Non-pigmented ciliary epithelial cell (primary cell): ENCODE data around the gene C3orf22.

Source experiments
- DNase-seq: peaks from one replicate; pipeline ENCODE4 v3.0.0-alpha.2; 2010; ENCODE audit warnings: low read depth

The C3orf22 gene

DNA sequence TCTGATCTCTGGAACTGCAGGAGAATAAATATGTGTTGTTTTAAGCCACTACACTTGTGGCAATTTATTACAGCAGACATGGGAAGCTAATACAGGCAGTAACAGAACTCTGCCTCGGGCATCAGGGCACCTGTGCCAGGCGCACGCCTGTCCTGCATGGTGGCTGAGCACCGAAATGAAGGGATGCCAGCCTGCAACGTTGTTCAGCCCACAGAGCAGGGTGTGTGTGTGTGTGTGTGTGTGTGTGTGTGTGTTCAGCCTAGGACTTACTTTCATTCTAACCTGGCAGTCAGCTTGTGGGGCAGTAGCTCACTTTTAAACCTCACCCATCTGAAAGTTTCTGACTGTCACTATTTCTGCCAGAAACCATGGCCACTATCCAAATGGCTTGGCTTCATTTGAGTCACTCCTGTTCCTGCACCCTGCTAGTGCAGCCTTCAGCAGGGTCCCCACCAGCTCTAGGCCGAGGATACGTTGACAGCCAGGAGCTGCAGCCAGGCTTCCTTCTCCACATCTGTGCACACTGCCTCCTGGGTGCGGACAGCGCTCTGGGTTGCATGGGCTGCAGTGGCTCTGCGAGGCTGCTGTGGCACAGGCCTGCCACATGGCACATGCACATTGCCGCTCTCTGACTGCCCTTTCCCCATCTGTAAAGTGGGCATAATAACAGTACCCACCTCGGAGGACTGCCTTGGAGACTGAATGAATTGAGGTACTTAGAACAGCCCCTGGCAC lies 45.6 kb downstream of the C3orf22 start:
- no peak for DNase-seq

GRCh38 chr3:126512026-126512425 lies 46.7 kb downstream of the C3orf22 start:
- no peak for DNase-seq

DNA sequence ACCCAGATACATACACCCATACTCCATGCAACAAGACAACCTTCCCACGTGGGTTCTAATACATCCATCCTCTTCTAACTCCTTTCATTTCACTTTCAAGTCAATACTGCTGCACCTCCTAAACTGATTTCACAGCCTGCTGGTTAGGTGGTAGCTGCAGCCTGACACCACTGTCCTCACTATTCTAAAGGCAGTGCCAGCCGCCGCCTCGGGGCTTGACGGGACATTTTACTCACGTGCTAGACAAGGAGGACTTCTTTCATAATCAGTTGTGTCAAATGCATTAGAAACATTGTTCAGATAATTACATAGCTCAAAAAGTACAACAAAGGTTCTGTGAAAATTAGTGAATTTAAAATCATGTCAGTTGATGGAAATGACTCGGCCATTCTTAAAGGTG lies 47.4 kb downstream of the C3orf22 start:
- no peak for DNase-seq

- no peak for DNase-seq
Measured at GRCh38 chr3:126510308-126510910, 48.3 kb downstream of the C3orf22 start.

GRCh38 chr3:126509597-126510307 lies 49.0 kb downstream of the C3orf22 start:
- no peak for DNase-seq

GRCh38 chr3:126508564-126508964 lies 50.2 kb downstream of the C3orf22 start:
- no peak for DNase-seq

DNA sequence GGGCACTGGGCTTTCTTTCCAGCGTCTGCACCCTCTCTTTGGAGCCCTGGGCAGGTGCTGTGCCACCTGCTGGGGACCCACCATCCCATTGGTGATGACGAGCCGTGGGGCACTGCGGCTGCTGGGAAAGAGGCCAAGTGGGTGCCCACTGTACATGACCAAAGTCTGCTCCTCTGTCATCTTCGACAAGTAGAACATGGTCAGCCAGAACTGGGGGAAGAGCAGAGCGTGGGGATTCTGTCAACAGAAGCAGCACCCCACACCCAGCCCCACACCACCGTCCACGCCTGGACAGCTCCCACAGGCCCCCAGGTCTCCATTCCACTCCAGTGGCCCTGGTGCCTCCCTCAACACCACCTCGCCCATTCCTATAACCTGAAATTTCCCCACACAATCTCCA lies 50.8 kb downstream of the C3orf22 start:
- DNase-seq = no peak

DNA sequence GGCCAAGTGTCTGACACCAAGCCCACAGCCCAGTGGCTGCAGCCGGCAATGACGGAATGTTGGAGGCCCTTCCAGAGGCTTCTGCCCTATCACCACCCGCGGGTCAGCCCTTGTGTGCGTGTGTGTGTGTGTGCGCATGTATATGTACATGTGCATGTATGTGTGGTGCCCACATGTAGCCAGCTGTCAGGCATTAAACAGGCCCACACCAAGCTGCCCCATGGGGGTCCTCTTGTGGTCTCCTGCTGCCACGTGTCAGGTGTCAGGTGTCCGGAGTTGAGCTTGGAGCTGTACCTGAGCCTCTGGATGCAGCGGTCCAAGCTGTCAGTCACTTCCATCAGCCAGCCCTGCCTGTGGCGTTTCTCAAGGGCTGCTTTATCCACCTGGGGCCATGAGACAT lies 55.0 kb downstream of the C3orf22 start:
- no peak for DNase-seq

GRCh38 chr3:126502656-126503055 lies 56.1 kb downstream of the C3orf22 start:
- DNase-seq = no peak

GRCh38 chr3:126501736-126502135 lies 57.0 kb downstream of the C3orf22 start:
- no peak for DNase-seq

DNA sequence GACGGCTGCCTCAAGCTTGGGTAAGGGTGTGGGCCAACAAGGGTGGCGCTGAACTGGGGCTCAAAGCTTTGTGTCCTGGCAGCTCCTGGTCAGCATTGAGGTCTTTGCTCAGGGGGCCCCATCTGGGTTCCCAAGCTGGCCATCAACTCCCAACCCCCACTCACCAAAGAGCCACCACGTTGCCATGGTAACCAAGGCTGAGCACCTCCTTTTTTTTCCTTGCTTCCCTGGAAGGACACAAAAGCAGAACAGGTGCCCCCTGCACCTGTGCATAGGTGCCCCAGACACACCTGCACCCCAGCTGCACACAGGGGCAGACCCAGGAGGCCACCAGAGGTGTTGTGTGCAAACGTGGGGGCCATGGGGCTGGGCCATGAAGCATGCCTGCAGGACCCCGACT lies 57.7 kb downstream of the C3orf22 start:
- no peak for DNase-seq

DNA sequence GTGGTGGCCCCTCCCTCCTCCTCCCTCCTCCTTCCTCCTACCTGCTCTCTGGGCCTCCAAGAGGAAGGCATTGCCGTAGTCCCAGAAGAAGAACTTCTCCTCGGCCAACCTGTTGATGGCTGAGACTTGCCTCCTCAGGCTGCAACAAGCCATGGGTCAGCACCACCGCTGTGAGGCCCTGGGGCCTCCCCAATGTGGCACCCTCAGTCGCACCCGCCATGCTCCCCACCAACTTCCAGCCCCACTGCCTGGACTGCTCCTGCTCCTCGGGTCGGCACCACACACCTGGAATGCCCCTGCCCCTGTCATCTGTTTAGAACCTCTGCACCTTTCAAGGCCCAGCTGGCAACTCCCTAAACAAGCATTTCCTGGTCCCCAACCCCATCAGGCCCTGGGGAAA lies 58.7 kb downstream of the C3orf22 start:
- no peak for DNase-seq
